Hepatic stellate cell (primary cell): ENCODE results near the gene ADM2.
"Not testable (repeated sequence)": the region's sequence is repeated elsewhere in the genome, so short reads cannot be mapped to it uniquely, and the experiment has no call there.

Experiments
- DNase-seq: peaks from one replicate; pipeline ENCODE4 v3.0.0; 2011; ENCODE audit warnings: low spot score

ADM2 gene

GRCh38 chr22:50525858-50526107 lies 44.4 kb downstream of the ADM2 start:
- DNase-seq, result no peak

- peak; percentile 81 for DNase-seq
These were observed 44.9 kb downstream of the ADM2 start for GRCh38 chr22:50526108-50526833.

- DNase-seq, result no peak
These were observed 45.8 kb downstream of the ADM2 start for GRCh38 chr22:50526834-50527801.

- no peak for DNase-seq
These were observed 46.8 kb downstream of the ADM2 start for GRCh38 chr22:50527921-50528681.

GRCh38 chr22:50528682-50529415 lies 47.5 kb downstream of the ADM2 start:
- DNase-seq, result no peak

GRCh38 chr22:50529416-50529896 lies 48.1 kb downstream of the ADM2 start:
- DNase-seq, result no peak

GRCh38 chr22:50529897-50530579 lies 48.7 kb downstream of the ADM2 start, which contains the start of gene TYMP:
Gene TYMP, minus strand, starts transcription at chr22:50530012. Its CDS starts 303 bp downstream, at chr22:50529709.
- DNase-seq, result peak; percentile 76

- DNase-seq, result no peak
These were observed 49.2 kb downstream of the ADM2 start for GRCh38 chr22:50530580-50530876.

- peak; percentile 77 for DNase-seq
These were observed 49.7 kb downstream of the ADM2 start for GRCh38 chr22:50530877-50531545.

- DNase-seq, result no peak
These were observed 50.2 kb downstream of the ADM2 start for GRCh38 chr22:50531546-50531961.

- DNase-seq, result peak; percentile 88
These were observed 50.8 kb downstream of the ADM2 start for GRCh38 chr22:50531962-50532674.

GRCh38 chr22:50532824-50533796 lies 51.8 kb downstream of the ADM2 start:
- no peak for DNase-seq

- not testable (repeated sequence) for DNase-seq
These were observed 52.7 kb downstream of the ADM2 start for GRCh38 chr22:50533856-50534711.

- DNase-seq, result no peak
These were observed 53.8 kb downstream of the ADM2 start for GRCh38 chr22:50535113-50535512.
